Thyroid gland (tissue), 4 donors: Measurements from ENCODE around the gene AHI1.

Experiments used
- CTCF ChIP-seq, 6 experiments: fragments of 200-600 bp in 3 of 6; fragments of 450-650 bp in 3 of 6; sonication (generic) in 3 of 6; IDR thresholded peaks; one replicate each; pipeline ENCODE4 v1.5.1; 2016 to 2019; ENCODE audit warnings: antibody characterized with exemption in 6 of 6, mild to moderate bottlenecking in 2 of 6, inconsistent platforms in 1 of 6, moderate library complexity in 1 of 6
- POLR2A ChIP-seq, 2 donors: fragments of 450-650 bp; IDR thresholded peaks; one replicate each; pipeline ENCODE4 v1.6.1; 2017; ENCODE audit warnings: antibody characterized with exemption in 2 of 2, mild to moderate bottlenecking in 2 of 2, moderate library complexity in 1 of 2

- no peak for TF ChIP-seq CTCF (IDR thresholded peaks at IDR 0.05)
- no peak for TF ChIP-seq POLR2A (IDR thresholded peaks at IDR 0.05)
Measured at GRCh38 chr6:135458051-135458450, 39.5 kb downstream of the AHI1 start.
